T-helper 9 cell (primary cell): ENCODE results near the gene ERN1.
A peak's percentile ranks its signal among the peaks of the same experiment; 100 is the strongest.
"Not testable (repeated sequence)": the region's sequence is repeated elsewhere in the genome, so short reads cannot be mapped to it uniquely, and the experiment has no call there.

ENCODE experiments used
- DNase-seq: peaks from one replicate; pipeline ENCODE4 v3.0.0-alpha.2; 2020

The ERN1 gene

GRCh38 chr17:64022611-64023063 is 107.3 kb downstream of the ERN1 start:
- no peak for DNase-seq

GRCh38 chr17:64020056-64020766 is 109.7 kb downstream of the ERN1 start, which contains the start of gene ICAM2:
ICAM2 (minus strand) TSS chr17:64020633; CDS start chr17:64006691, 13,942 bp downstream.
- DNase-seq = peak; percentile 87

- DNase-seq = not testable (repeated sequence)
Measured at GRCh38 chr17:64019551-64019961, 110.4 kb downstream of the ERN1 start.

- DNase-seq = no peak
Measured at GRCh38 chr17:64017381-64017980, 112.5 kb downstream of the ERN1 start.

GRCh38 chr17:64016974-64017373 is 113.0 kb downstream of the ERN1 start:
- DNase-seq = no peak

- no peak for DNase-seq
Measured at GRCh38 chr17:64016231-64016784, 113.6 kb downstream of the ERN1 start.

GRCh38 chr17:64015447-64015846 is 114.5 kb downstream of the ERN1 start:
- no peak for DNase-seq

- DNase-seq = no peak
Measured at GRCh38 chr17:64009571-64010402, 120.2 kb downstream of the ERN1 start.

- DNase-seq = no peak
Measured at GRCh38 chr17:64008830-64009229, 121.1 kb downstream of the ERN1 start.

GRCh38 chr17:64008346-64008745 is 121.6 kb downstream of the ERN1 start:
- no peak for DNase-seq

- DNase-seq = no peak
Measured at GRCh38 chr17:64007838-64008282, 122.1 kb downstream of the ERN1 start.

- DNase-seq = not testable (repeated sequence)
Measured at GRCh38 chr17:64007089-64007837, 122.7 kb downstream of the ERN1 start.

- DNase-seq = no peak
Measured at GRCh38 chr17:64006361-64007088, 123.4 kb downstream of the ERN1 start.

GRCh38 chr17:64005734-64006167 is 124.2 kb downstream of the ERN1 start:
- DNase-seq = no peak

- no peak for DNase-seq
Measured at GRCh38 chr17:64004903-64005733, 124.8 kb downstream of the ERN1 start.

- no peak for DNase-seq
Measured at GRCh38 chr17:64004218-64004770, 125.7 kb downstream of the ERN1 start.

- no peak for DNase-seq
Measured at GRCh38 chr17:64003526-64004121, 126.3 kb downstream of the ERN1 start.

- DNase-seq = no peak
Measured at GRCh38 chr17:64002658-64003525, 127.1 kb downstream of the ERN1 start.
